ENCODE data around the gene FSD1.

- TF ChIP-seq CTCF (conservative IDR thresholded peaks at IDR 0.05; ENCODE audit: low read length): no peak
- TF ChIP-seq EZH2phosphoT487 (IDR thresholded peaks at IDR 0.05; ENCODE audit: borderline replicate concordance): no peak
Measured at GRCh38 chr19:4322942-4323665, 18.7 kb downstream of the FSD1 start.
